IMR-90 (cell line): ENCODE measurements around the gene PTH1R. TPM values are rescaled to one million over a fixed set of nuclear protein-coding genes. Genes with fewer than 3 reads are reported as not detected.

ENCODE experiments used
- ATAC-seq: fragments of 200-7000 bp; cut with Tn5 transposase; 2 replicates; pipeline ENCODE4 v1.9.1; 2020; ENCODE audit warnings: low read depth, mild to moderate bottlenecking, moderate library complexity
- BruUV-seq: library from RNA; stranded (reverse); fragments of 400-500 nt; replicated peaks from 2 replicates; lab custom pipeline; 2021; lab: Mats Ljungman, UMichigan
- CTCF ChIA-PET: fragments of 300-600 bp; formaldehyde crosslinking; extraction: SDS; loops from one replicate; lab custom pipeline; 2021; ENCODE audit warnings: antibody characterized with exemption; lab: Yijun Ruan, JAX
- POLR2A ChIA-PET: fragments of 300-600 bp; sonication (Branson Sonifier 250); formaldehyde crosslinking; loops from one replicate; lab custom pipeline; 2022; ENCODE audit warnings: antibody characterized with exemption; ENCODE audit not compliant: unreplicated experiment; lab: Charles Lee
- DNase-seq: peaks from one replicate; pipeline ENCODE4 v3.0.0; 2013
- H2AFZ ChIP-seq: replicated peaks from 2 replicates; pipeline ENCODE3; 2013; ENCODE audit warnings: low read length, mild to moderate bottlenecking; ENCODE audit not compliant: poor library complexity
- H2AK5ac ChIP-seq: 2 replicates; pipeline ENCODE4 v1.6.1; 2013; ENCODE audit warnings: low read depth, low read length, inconsistent platforms
- H2AK9ac ChIP-seq: replicated peaks from 2 replicates; pipeline ENCODE3; 2013; ENCODE audit warnings: mild to moderate bottlenecking, low read depth, low read length, moderate library complexity; ENCODE audit not compliant: poor library complexity
- H2BK120ac ChIP-seq: 2 replicates; pipeline ENCODE4 v1.6.1; 2013; ENCODE audit warnings: low read depth, low read length, inconsistent platforms
- H2BK15ac ChIP-seq: 3 replicates; pipeline ENCODE4 v1.6.1; 2013; ENCODE audit warnings: low read depth, low read length, inconsistent platforms
- H2BK20ac ChIP-seq: 2 replicates; pipeline ENCODE4 v1.6.1; 2013; ENCODE audit warnings: low read depth, mild to moderate bottlenecking, inconsistent platforms, low read length, moderate library complexity
- H2BK5ac ChIP-seq: 2 replicates; pipeline ENCODE4 v1.6.1; 2013; ENCODE audit warnings: mild to moderate bottlenecking, low read depth, low read length, inconsistent platforms; ENCODE audit not compliant: poor library complexity, severe bottlenecking
- H3K14ac ChIP-seq: replicated peaks from 2 replicates; pipeline ENCODE4 v1.6.1; 2013; ENCODE audit warnings: low read depth, low read length, inconsistent platforms
- H3K18ac ChIP-seq: 2 replicates; pipeline ENCODE4 v1.6.1; 2013; ENCODE audit warnings: low read depth, low read length, control low read depth
- H3K23ac ChIP-seq: 2 replicates; pipeline ENCODE4 v1.6.1; 2013; ENCODE audit warnings: low read depth, low read length, inconsistent platforms
- H3K27ac ChIP-seq: 2 replicates; pipeline ENCODE4 v1.5.1; 2013; ENCODE audit warnings: mild to moderate bottlenecking, control low read depth, low read length; ENCODE audit not compliant: insufficient read depth
- H3K27me3 ChIP-seq: 2 replicates; pipeline ENCODE4 v1.6.1; 2013; ENCODE audit warnings: low read length; ENCODE audit not compliant: control insufficient read depth, insufficient read depth
- H3K36me3 ChIP-seq: 2 replicates; pipeline ENCODE4 v1.6.1; 2013; ENCODE audit warnings: low read length, mixed read lengths; ENCODE audit not compliant: control insufficient read depth, insufficient read depth
- H3K4ac ChIP-seq: 2 replicates; pipeline ENCODE4 v1.6.1; 2013; ENCODE audit warnings: low read depth, low read length, inconsistent platforms
- H3K4me1 ChIP-seq: 2 replicates; pipeline ENCODE4 v1.6.1; 2013; ENCODE audit warnings: low read length, mixed read lengths; ENCODE audit not compliant: control insufficient read depth, insufficient read depth
- H3K4me2 ChIP-seq: 2 replicates; pipeline ENCODE4 v1.6.1; 2013; ENCODE audit warnings: low read depth, mild to moderate bottlenecking, control low read depth, low read length, moderate library complexity
- H3K4me3 ChIP-seq: 2 replicates; pipeline ENCODE4 v1.5.1; 2013; ENCODE audit warnings: low read depth, mild to moderate bottlenecking, control low read depth, low read length, moderate library complexity; ENCODE audit not compliant: insufficient read depth
- H3K56ac ChIP-seq: 2 replicates; pipeline ENCODE4 v1.6.1; 2013; ENCODE audit warnings: low read length, inconsistent platforms; ENCODE audit not compliant: insufficient read depth; ENCODE audit errors: extremely low read depth
- H3K79me1 ChIP-seq, 2 experiments: 2 replicates each; pipeline ENCODE4 v1.6.1; 2013; ENCODE audit warnings: low read length in 2 of 2, inconsistent platforms in 1 of 2, low read depth in 1 of 2
- H3K9ac ChIP-seq: 2 replicates; pipeline ENCODE4 v1.6.1; 2013; ENCODE audit warnings: low read depth, low read length, control low read depth
- H3K9me1 ChIP-seq: 2 replicates; pipeline ENCODE4 v1.6.1; 2013; ENCODE audit warnings: low read length, inconsistent platforms; ENCODE audit not compliant: insufficient read depth
- H3K9me3 ChIP-seq: 2 replicates; pipeline ENCODE4 v1.6.1; 2013; ENCODE audit warnings: low read length; ENCODE audit not compliant: control insufficient read depth, insufficient read depth
- H4K20me1 ChIP-seq: 2 replicates; pipeline ENCODE4 v1.6.1; 2013; ENCODE audit warnings: low read length, inconsistent platforms; ENCODE audit not compliant: insufficient read depth
- H4K5ac ChIP-seq: 2 replicates; pipeline ENCODE4 v1.6.1; 2013; ENCODE audit warnings: mild to moderate bottlenecking, low read depth, low read length, control low read depth
- H4K8ac ChIP-seq, 2 experiments: 2 replicates each; pipeline ENCODE4 v1.6.1; 2013; ENCODE audit warnings: low read depth in 2 of 2, low read length in 2 of 2, control low read depth in 1 of 2, inconsistent platforms in 1 of 2
- H4K91ac ChIP-seq: 2 replicates; pipeline ENCODE4 v1.6.1; 2013; ENCODE audit warnings: low read depth, low read length, inconsistent platforms; ENCODE audit not compliant: insufficient read depth
- BHLHE40 ChIP-seq: fragments of 150-350 bp; IDR thresholded peaks from 2 replicates; pipeline ENCODE4 v1.6.1; 2016; ENCODE audit warnings: mild to moderate bottlenecking, low read depth, low read length
- CEBPB ChIP-seq: IDR thresholded peaks from 2 replicates; pipeline ENCODE4 v1.6.1; 2012; ENCODE audit warnings: low read depth, low read length, improper control_type of control experiment
- CHD1 ChIP-seq: IDR thresholded peaks from 2 replicates; pipeline ENCODE4 v1.6.1; 2012; ENCODE audit warnings: low read depth, low read length, improper control_type of control experiment
- CTCF ChIP-seq: conservative IDR thresholded peaks from 2 replicates; pipeline ENCODE4 v1.5.1; 2012; ENCODE audit warnings: mild to moderate bottlenecking, low read depth, low read length, improper control_type of control experiment
- ELK1 ChIP-seq: fragments of 150-350 bp; IDR thresholded peaks from 2 replicates; pipeline ENCODE4 v1.6.1; 2016; ENCODE audit warnings: low read depth, mild to moderate bottlenecking, low read length, moderate library complexity, borderline replicate concordance
- FOS ChIP-seq: fragments of 150-350 bp; IDR thresholded peaks from 2 replicates; pipeline ENCODE4 v1.6.1; 2016; ENCODE audit warnings: low read depth, low read length
- MAFK ChIP-seq: IDR thresholded peaks from 2 replicates; pipeline ENCODE4 v1.6.1; 2012; ENCODE audit warnings: low read depth, low read length, improper control_type of control experiment
- MAZ ChIP-seq: IDR thresholded peaks from 2 replicates; pipeline ENCODE4 v1.6.1; 2012; ENCODE audit warnings: low read depth, mild to moderate bottlenecking, low read length, improper control_type of control experiment, moderate library complexity, borderline replicate concordance
- NFE2L2 ChIP-seq: fragments of 150-350 bp; IDR thresholded peaks from 2 replicates; pipeline ENCODE4 v1.6.1; 2016; ENCODE audit warnings: low read depth, mild to moderate bottlenecking, low read length
- POLR2A ChIP-seq: IDR thresholded peaks from 2 replicates; pipeline ENCODE4 v1.6.1; 2012; ENCODE audit warnings: mild to moderate bottlenecking, low read depth, low read length
- RAD21 ChIP-seq: IDR thresholded peaks from 2 replicates; pipeline ENCODE4 v1.6.1; 2012; ENCODE audit warnings: low read length, improper control_type of control experiment
- RFX5 ChIP-seq: IDR thresholded peaks from 2 replicates; pipeline ENCODE4 v1.8.0; 2012; ENCODE audit warnings: low read depth, mild to moderate bottlenecking, low read length, moderate library complexity
- SMC3 ChIP-seq: fragments of 150-350 bp; IDR thresholded peaks from 2 replicates; pipeline ENCODE4 v1.6.1; 2016; ENCODE audit warnings: low read depth, mild to moderate bottlenecking, antibody characterized with exemption, low read length, moderate library complexity
- WGBS, 2 experiments: methylation state at CpG; one replicate each; pipeline versions ENCODE4 v1.1.5 to v1.1.7; 2013; ENCODE audit warnings: missing lambda C conversion rate in 2 of 2; ENCODE audit not compliant: insufficient read length in 1 of 2; ENCODE audit errors: extremely low coverage in 2 of 2; 5-methylcytosine and 5-hydroxymethylcytosine counted together
- dilution Hi-C: fragments of 300-500 bp; cut with HindIII; formaldehyde crosslinking; loops from one replicate; pipeline ENCODE4 v1.14.3; 2018; ENCODE audit warnings: low sequenced_read_pairs; ENCODE audit not compliant: unreplicated experiment
- in situ Hi-C: fragments of 300-500 bp; cut with MboI; formaldehyde crosslinking; loops from 3 replicates; pipeline ENCODE4 v1.14.3; 2019; ENCODE audit warnings: low sequenced_read_pairs, inconsistent platforms, mixed read lengths
- intact Hi-C: fragments of 100-400 bp; cut with micrococcal nuclease; formaldehyde crosslinking; loops from 2 replicates; pipeline ENCODE4 v1.10.0; 2022
- polyA plus RNA-seq, 3 experiments: library from polyadenylated mRNA; depleted of rRNA; stranded (reverse); fragments of >200 nt; gene quantifications; 2 replicates each; pipeline ENCODE4 v1.2.3, GENCODE V29; 2012; ENCODE audit warnings: low replicate concordance in 1 of 3
- total RNA-seq: library from RNA; depleted of rRNA; stranded (reverse); fragments of >200 nt; gene quantifications from 2 replicates; pipeline ENCODE4 v1.2.3, GENCODE V29; 2012
- TF ChIP-seq, protein P1 (sequence below): fragments of 150-350 bp; IDR thresholded peaks from 2 replicates; pipeline ENCODE4 v1.6.1; 2017; ENCODE audit warnings: mild to moderate bottlenecking, antibody characterized with exemption, low read length, low read depth

The PTH1R gene
- total and polyA plus RNA-seq, 2 of the 4 experiments (the other 2 are of a cell fraction) = 0.15 to 0.18 TPM

- Histone ChIP-seq H2BK120ac (no peak overlapping the region), H2BK15ac (no peak overlapping the region), H3K9ac (no peak overlapping the region), H4K91ac (no peak overlapping the region), H3K4me2 (no peak overlapping the region), H3K18ac (no peak overlapping the region), H3K4me1 (peaks cover 7% of the 10 kb centered on the region; the same call in 1 of the 2 replicates), H2AFZ (no peak overlapping the region), H4K5ac (no peak overlapping the region), H3K27me3 (peaks cover 30% of the 10 kb centered on the region), H2BK20ac (no peak overlapping the region), H2BK5ac (no peak overlapping the region), H3K79me1 (no peaks in the 10 kb centered on the region), H2AK9ac (no peak overlapping the region), H3K4ac (no peak overlapping the region), H3K9me3 (no peaks in the 10 kb centered on the region), H2AK5ac (no peak overlapping the region), H3K23ac (no peak overlapping the region), H4K20me1 (no peaks in the 10 kb centered on the region), H3K9me1 (peaks cover 3% of the 10 kb centered on the region), H3K27ac (no peak overlapping the region), H3K56ac (no peak overlapping the region), H3K14ac (no peak overlapping the region), H3K4me3 (no peak overlapping the region), H3K36me3 (no peaks in the 10 kb centered on the region), H4K8ac (no peak overlapping the region)
- no TSS peak for BruUV-seq
- WGBS, 2 experiments = no CpG with 5 or more reads among the region's 1 CpG
- no peak for ATAC-seq
- CTCF ChIA-PET = no interaction called here
- TF ChIP-seq, protein P1, sequence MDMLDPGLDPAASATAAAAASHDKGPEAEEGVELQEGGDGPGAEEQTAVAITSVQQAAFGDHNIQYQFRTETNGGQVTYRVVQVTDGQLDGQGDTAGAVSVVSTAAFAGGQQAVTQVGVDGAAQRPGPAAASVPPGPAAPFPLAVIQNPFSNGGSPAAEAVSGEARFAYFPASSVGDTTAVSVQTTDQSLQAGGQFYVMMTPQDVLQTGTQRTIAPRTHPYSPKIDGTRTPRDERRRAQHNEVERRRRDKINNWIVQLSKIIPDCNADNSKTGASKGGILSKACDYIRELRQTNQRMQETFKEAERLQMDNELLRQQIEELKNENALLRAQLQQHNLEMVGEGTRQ = no peak
- TF ChIP-seq BHLHE40 (no peak), CEBPB (no peak), NFE2L2 (no peak), MAZ (no peak), FOS (no peak), MAFK (no peak), ELK1 (no peak), POLR2A (no peak), CHD1 (no peak), RFX5 (no peak), RAD21 (no peak), SMC3 (no peak), CTCF (no peak)
- POLR2A ChIA-PET = no interaction called here
- DNase-seq = no peak
- in situ Hi-C loops (no loop called here), dilution Hi-C loops (no loop called here), intact Hi-C loops (no loop called here)
Measured at GRCh38 chr3:46850468-46850779, 27.1 kb upstream of the PTH1R start.
